Common myeloid progenitor, CD34-positive (primary cell): Measurements from ENCODE around the gene CCDC8.
A peak's percentile ranks its signal among the peaks of the same experiment; 100 is the strongest.

Experiments used
- CTCF ChIA-PET: fragments of 350-600 bp; sonication (Branson Sonifier 250); formaldehyde crosslinking; loops from one replicate; lab custom pipeline; 2021; ENCODE audit warnings: antibody characterized with exemption; lab: Charles Lee
- POLR2A ChIA-PET: fragments of 350-600 bp; sonication (Branson Sonifier 250); formaldehyde crosslinking; loops from one replicate; lab custom pipeline; 2021; ENCODE audit warnings: antibody characterized with exemption; lab: Charles Lee
- DNase-seq, 3 donors: peaks; one replicate each; pipeline versions ENCODE4 v3.0.0 to v3.0.0-alpha.2; 2013
- H3K27ac ChIP-seq, 2 experiments: 1 replicate in 1 of 2; 2 replicates in 1 of 2; pipeline ENCODE4 v1.7.0; 2013; ENCODE audit warnings: inconsistent platforms in 2 of 2, low read length in 2 of 2, mild to moderate bottlenecking in 2 of 2, low read depth in 1 of 2, moderate library complexity in 1 of 2; ENCODE audit not compliant: severe bottlenecking in 2 of 2, insufficient read depth in 1 of 2, poor library complexity in 1 of 2
- H3K27me3 ChIP-seq, 5 experiments: replicated peaks in 2 of 5; 1 replicate in 3 of 5; 2 replicates in 2 of 5; pipeline versions ENCODE4 v1.6.1 to v1.7.0; 2013; ENCODE audit warnings: low read length in 4 of 5, mild to moderate bottlenecking in 2 of 5, moderate library complexity in 2 of 5, inconsistent platforms in 1 of 5; ENCODE audit not compliant: insufficient read depth in 5 of 5, control insufficient read depth in 4 of 5
- H3K36me3 ChIP-seq, 4 experiments: 1 replicate in 2 of 4; 2 replicates in 2 of 4; pipeline versions ENCODE4 v1.6.1 to v1.7.0; 2013; ENCODE audit warnings: low read length in 3 of 4, control low read depth in 1 of 4, mild to moderate bottlenecking in 1 of 4; ENCODE audit not compliant: control insufficient read depth in 4 of 4, insufficient read depth in 4 of 4
- H3K4me1 ChIP-seq, 4 experiments: 1 replicate in 3 of 4; 2 replicates in 1 of 4; pipeline versions ENCODE4 v1.6.1 to v1.7.1; 2013; ENCODE audit warnings: low read length in 3 of 4, mild to moderate bottlenecking in 3 of 4, control low read depth in 1 of 4, inconsistent platforms in 1 of 4, moderate library complexity in 1 of 4; ENCODE audit not compliant: control insufficient read depth in 4 of 4, insufficient read depth in 4 of 4; ENCODE audit errors: control extremely low read depth in 1 of 4
- H3K4me3 ChIP-seq, 7 experiments: 1 replicate in 4 of 7; 2 replicates in 3 of 7; pipeline versions ENCODE4 v1.5.1 to v1.7.0; 2013; ENCODE audit warnings: mild to moderate bottlenecking in 7 of 7, low read length in 6 of 7, moderate library complexity in 6 of 7, inconsistent platforms in 2 of 7, low read depth in 2 of 7, control low read depth in 1 of 7; ENCODE audit not compliant: insufficient read depth in 4 of 7, control insufficient read depth in 1 of 7; ENCODE audit errors: extremely low read depth in 1 of 7
- H3K9me3 ChIP-seq, 5 experiments: 1 replicate in 4 of 5; 2 replicates in 1 of 5; pipeline versions ENCODE4 v1.6.1 to v1.7.1; 2013; ENCODE audit warnings: low read length in 4 of 5, mild to moderate bottlenecking in 2 of 5, inconsistent platforms in 1 of 5, low read depth in 1 of 5, moderate library complexity in 1 of 5; ENCODE audit not compliant: control insufficient read depth in 4 of 5, insufficient read depth in 2 of 5; ENCODE audit errors: control extremely low read depth in 1 of 5
- WGBS: methylation state at CpG from one replicate; pipeline ENCODE4 v1.1.5; 2013; ENCODE audit not compliant: insufficient coverage; 5-methylcytosine and 5-hydroxymethylcytosine counted together

Gene CCDC8

GRCh38 chr19:46371371-46371901, 41.9 kb downstream of the CCDC8 start:
- no peaks in the 10 kb centered on the region for H3K27me3 ChIP-seq
- H3K4me3 ChIP-seq, result no peak overlapping the region
- 71% methylated on average over 9 of the region's 10 CpGs for WGBS
- no peak overlapping the region for H3K27ac ChIP-seq
- DNase-seq, result peak in 2 of 3 donors; percentile 61 to 65
- H3K36me3 ChIP-seq, result peaks cover 4 to 55% (median 16%) of the 10 kb centered on the region in 4 experiments
- peaks cover 0 to 32% (median 17%) of the 10 kb centered on the region in 4 experiments for H3K4me1 ChIP-seq
- ChIA-PET CTCF (interaction anchor here (1.3 kb wide), 1 partner anchor 24 kb away, joined by 4 read pairs; no protein-coding TSS in a partner anchor), POLR2A (no interaction called here)
- H3K9me3 ChIP-seq, result no peaks in the 10 kb centered on the region

GRCh38 chr19:46369817-46370216, 43.5 kb downstream of the CCDC8 start:
- DNase-seq, result no peak
- H3K4me1 ChIP-seq, result peaks cover 0 to 32% (median 17%) of the 10 kb centered on the region in 4 experiments
- no peak overlapping the region for H3K4me3 ChIP-seq
- no peaks in the 10 kb centered on the region for H3K9me3 ChIP-seq
- ChIA-PET CTCF (interaction anchor here (0.7 kb wide), 1 partner anchor 147 kb away, joined by 3 read pairs; no protein-coding TSS in a partner anchor), POLR2A (no interaction called here)
- no peak overlapping the region for H3K27ac ChIP-seq
- H3K36me3 ChIP-seq, result peaks cover 7 to 58% (median 21%) of the 10 kb centered on the region in 4 experiments
- no CpG with 5 or more reads among the region's 7 CpGs for WGBS
- H3K27me3 ChIP-seq, result no peaks in the 10 kb centered on the region

GRCh38 chr19:46368116-46368515, 45.2 kb downstream of the CCDC8 start:
- no peak for DNase-seq
- ChIA-PET POLR2A (no interaction called here), CTCF (interaction anchor here (0.7 to 1.4 kb wide), 4 partner anchors 10 to 28 kb away, joined by 3 to 6 read pairs (median 3); partner anchors contain the start of gene PPP5C)
- H3K27ac ChIP-seq, result no peak overlapping the region
- peaks cover 0 to 19% (median 12%) of the 10 kb centered on the region in 4 experiments for H3K4me1 ChIP-seq
- 97% methylated on average over 7 of the region's 7 CpGs for WGBS
- peaks cover 11 to 56% (median 29%) of the 10 kb centered on the region in 4 experiments for H3K36me3 ChIP-seq
- no peak overlapping the region for H3K4me3 ChIP-seq
- H3K9me3 ChIP-seq, result no peaks in the 10 kb centered on the region
- no peaks in the 10 kb centered on the region for H3K27me3 ChIP-seq

- H3K36me3 ChIP-seq, result peaks cover 11 to 56% (median 29%) of the 10 kb centered on the region in 4 experiments
- CTCF ChIA-PET, result interaction anchor here (0.7 to 1.4 kb wide), 4 partner anchors 11 to 29 kb away, joined by 3 to 6 read pairs (median 3); partner anchors contain the start of gene PPP5C
- H3K27me3 ChIP-seq, result no peaks in the 10 kb centered on the region
Measured at GRCh38 chr19:46367426-46367825, 45.9 kb downstream of the CCDC8 start.

GRCh38 chr19:46366620-46367292, 46.6 kb downstream of the CCDC8 start:
- CTCF ChIA-PET, result interaction anchor here (0.8 kb wide), 1 partner anchor 12 kb away, joined by 3 read pairs; no protein-coding TSS in a partner anchor
- DNase-seq, result no peak
- peaks cover 2 to 14% (median 10%) of the 10 kb centered on the region in 4 experiments for H3K4me1 ChIP-seq
- 98% methylated on average over 8 of the region's 9 CpGs for WGBS
- no peaks in the 10 kb centered on the region for H3K9me3 ChIP-seq
- POLR2A ChIA-PET, result no interaction called here
- H3K27me3 ChIP-seq, result no peaks in the 10 kb centered on the region
- no peak overlapping the region for H3K4me3 ChIP-seq
- no peak overlapping the region for H3K27ac ChIP-seq
- H3K36me3 ChIP-seq, result peaks cover 11 to 56% (median 29%) of the 10 kb centered on the region in 4 experiments

More at GRCh38 chr19:46367426-46367825, 45.9 kb downstream of the CCDC8 start:
- H3K4me3 ChIP-seq, result no peak overlapping the region
- 96% methylated on average over 3 of the region's 5 CpGs for WGBS
- no peaks in the 10 kb centered on the region for H3K9me3 ChIP-seq
- POLR2A ChIA-PET, result no interaction called here
- DNase-seq, result no peak
- H3K4me1 ChIP-seq, result peaks cover 0 to 14% (median 10%) of the 10 kb centered on the region in 4 experiments
- no peak overlapping the region for H3K27ac ChIP-seq

GRCh38 chr19:46365561-46365960, 47.8 kb downstream of the CCDC8 start:
- H3K27me3 ChIP-seq, result no peaks in the 10 kb centered on the region

More at GRCh38 chr19:46365561-46365960, 47.8 kb downstream of the CCDC8 start:
- 100% methylated on average over 3 of the region's 4 CpGs for WGBS
- POLR2A ChIA-PET, result no interaction called here
- Histone ChIP-seq H3K27ac (no peak overlapping the region), H3K4me3 (no peak overlapping the region), H3K36me3 (peaks cover 11 to 48% (median 29%) of the 10 kb centered on the region in 4 experiments), H3K9me3 (no peaks in the 10 kb centered on the region), H3K4me1 (peaks cover 0 to 8% (median 5%) of the 10 kb centered on the region in 4 experiments)
- DNase-seq, result no peak
- CTCF ChIA-PET, result interaction anchor here (0.8 to 1.0 kb wide), 2 partner anchors 9 to 41 kb away, joined by 3 to 4 read pairs; no protein-coding TSS in a partner anchor
